ENCODE results near the gene CD300LF. TPM values are rescaled to one million over a fixed set of nuclear protein-coding genes. Genes with fewer than 3 reads are reported as not detected.
A peak's percentile ranks its signal among the peaks of the same experiment; 100 is the strongest.

CD300LF gene
- total and polyA plus RNA-seq, 9 of the 15 experiments (the other 6 are each of a cell fraction or from before 2014, with no cell fraction given) = not detected

DNA sequence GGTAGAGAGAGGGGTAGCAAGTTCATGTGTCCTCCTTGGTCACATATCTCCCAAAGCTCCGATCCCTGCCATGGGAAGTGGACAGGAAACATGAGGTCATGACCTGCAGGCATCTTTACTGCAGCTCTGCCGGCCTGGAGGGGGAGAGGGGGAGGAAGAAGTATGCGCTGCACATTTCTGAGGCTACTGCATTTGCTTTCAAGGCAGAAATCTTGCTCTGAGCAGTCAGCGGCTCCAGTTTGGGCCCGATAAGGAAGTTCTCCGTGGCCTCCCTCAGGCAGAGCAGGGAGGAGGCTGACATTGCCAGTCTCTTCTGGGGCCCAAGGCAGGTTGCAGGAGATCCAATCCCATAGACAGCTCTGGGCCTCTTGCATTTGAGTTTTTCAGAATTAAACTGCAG is 34.2 kb upstream of the CD300LF start:
- FAIRE-seq = peak; percentile 92
- CTCF ChIA-PET (ENCODE audit: low intra/inter-chr PET ratio) = interaction anchor here (3.9 kb wide), 1 partner anchor 23 kb away, joined by 41 read pairs; no protein-coding TSS in a partner anchor
- WGBS (ENCODE audit: insufficient coverage, low coverage, missing lambda C conversion rate) = 2% methylated on average over 6 of the region's 6 CpGs
- Histone ChIP-seq H3K4me3 (no peak overlapping the region), H3K4me2 (ENCODE audit: insufficient read depth, low read length) (peak overlapping the region; percentile 65), H3K27ac (ENCODE audit: extremely low read depth, low read depth, low read length) (peak overlapping the region; percentile 53; the same call in 2 of the 3 replicates), H3K9me3 (replicated peaks; ENCODE audit: control insufficient read depth, insufficient read depth, low read depth, low read length) (no peaks in the 10 kb centered on the region), H2AFZ (ENCODE audit: low read depth, low read length) (peak overlapping the region; percentile 35), H3K36me3 (ENCODE audit: control insufficient read depth, insufficient read depth, low read length) (peaks cover 8% of the 10 kb centered on the region; the same call in 1 of the 3 replicates), H3K9me1 (ENCODE audit: control insufficient read depth, insufficient read depth, low read length) (no peaks in the 10 kb centered on the region), H4K20me1 (replicated peaks; ENCODE audit: control insufficient read depth, insufficient read depth, low read length) (peaks cover 9% of the 10 kb centered on the region; the same call in 1 of the 2 replicates), H3K27me3 (ENCODE audit: control insufficient read depth in 2 of 2, insufficient read depth in 2 of 2, low read length in 2 of 2) (peaks cover 3 to 10% of the 10 kb centered on the region in 2 experiments; a peak in 3 of 5 replicates), H3K9ac (ENCODE audit: insufficient read depth in 1 of 2, low read depth in 2 of 2, low read length in 2 of 2) (peak overlapping the region; percentile 1; a peak in 1 of 4 replicates), H3K4me1 (replicated peaks in 1 of 2; ENCODE audit: control insufficient read depth in 2 of 2, insufficient read depth in 2 of 2, low read length in 2 of 2) (peaks cover 37 to 67% of the 10 kb centered on the region in 2 experiments), H3K79me2 (ENCODE audit: control insufficient read depth, insufficient read depth, low read length) (peaks cover 34% of the 10 kb centered on the region)
- in situ Hi-C loops (cut with MboI) = no loop called here
- DNase-seq (ENCODE audit: extremely low read depth in 1 of 4, low spot score in 3 of 4) = peak in 3 of 4 experiments; percentile 53 to 89 (median 76)
- ATAC-seq = peak; percentile 29
- POLR2A ChIA-PET = interaction anchor here (0.6 to 2.4 kb wide), 6 partner anchors 8 to 218 kb away, joined by 3 to 5 read pairs (median 4); no protein-coding TSS in a partner anchor
- BruUV-seq (replicated peaks) = no TSS peak
- intact Hi-C loops (cut with micrococcal nuclease) = loop anchor here (1.0 to 5.0 kb wide), 2 partner anchors 23 to 120 kb away; no protein-coding TSS in a partner anchor
- TF ChIP-seq MYC (IDR thresholded peaks at IDR 0.05; ENCODE audit: low read depth, low read length) = peak; percentile 50; the same call in 1 of the 2 replicates
- TF ChIP-seq MYC (CRISPR knock-in tag; IDR thresholded peaks at IDR 0.05; ENCODE audit: borderline replicate concordance, low read depth) = no peak
- TF ChIP-seq NCOA1 (IDR thresholded peaks at IDR 0.05; ENCODE audit: low read depth) = 0 out of 2 replicates have a peak, but pooled peaks have one; percentile 18
- peak; percentile 40; the same call in 1 of the 2 replicates for TF ChIP-seq ZBTB7A (IDR thresholded peaks at IDR 0.05; ENCODE audit: borderline replicate concordance, control insufficient read depth, low read depth, low read length)
- peak; percentile 25; the same call in 1 of the 2 replicates for TF ChIP-seq EP300 (IDR thresholded peaks at IDR 0.05; ENCODE audit: low read length)
- no peak for TF ChIP-seq ZNF77 (CRISPR knock-in tag; IDR thresholded peaks at IDR 0.05)
- peak; percentile 41 for TF ChIP-seq TAF1 (IDR thresholded peaks at IDR 0.05; ENCODE audit: control insufficient read depth, extremely low read depth, insufficient read depth, low read length, severe bottlenecking)
- peak; percentile 74 for TF ChIP-seq DPF2 (IDR thresholded peaks at IDR 0.05)
- TF ChIP-seq LEF1 (IDR thresholded peaks at IDR 0.05) = peak; percentile 57; the same call in 1 of the 2 replicates
- TF ChIP-seq ETV1 (tag; conservative IDR thresholded peaks at IDR 0.05; ENCODE audit: low read depth) = 0 out of 2 replicates have a peak, but pooled peaks have one; percentile 1
- no peak for TF ChIP-seq SRSF1 (IDR thresholded peaks at IDR 0.05; ENCODE audit: low read depth, low read length)
- TF ChIP-seq ATF7 (IDR thresholded peaks at IDR 0.05) = peak; percentile 43; the same call in 1 of the 2 replicates
- no peak for TF ChIP-seq SIN3A (IDR thresholded peaks at IDR 0.05; ENCODE audit: borderline replicate concordance in 2 of 2, control insufficient read depth in 1 of 2, low read depth in 2 of 2, low read length in 2 of 2)
- peak; percentile 48 for TF ChIP-seq CXXC5 (CRISPR knock-in tag; IDR thresholded peaks at IDR 0.05)
- no peak for TF ChIP-seq STAG1 (CRISPR knock-in tag; IDR thresholded peaks at IDR 0.05; ENCODE audit: borderline replicate concordance)
- TF ChIP-seq CTBP1 (IDR thresholded peaks at IDR 0.05; ENCODE audit: borderline replicate concordance) = peak; percentile 64; the same call in 1 of the 2 replicates
- TF ChIP-seq, protein P1, sequence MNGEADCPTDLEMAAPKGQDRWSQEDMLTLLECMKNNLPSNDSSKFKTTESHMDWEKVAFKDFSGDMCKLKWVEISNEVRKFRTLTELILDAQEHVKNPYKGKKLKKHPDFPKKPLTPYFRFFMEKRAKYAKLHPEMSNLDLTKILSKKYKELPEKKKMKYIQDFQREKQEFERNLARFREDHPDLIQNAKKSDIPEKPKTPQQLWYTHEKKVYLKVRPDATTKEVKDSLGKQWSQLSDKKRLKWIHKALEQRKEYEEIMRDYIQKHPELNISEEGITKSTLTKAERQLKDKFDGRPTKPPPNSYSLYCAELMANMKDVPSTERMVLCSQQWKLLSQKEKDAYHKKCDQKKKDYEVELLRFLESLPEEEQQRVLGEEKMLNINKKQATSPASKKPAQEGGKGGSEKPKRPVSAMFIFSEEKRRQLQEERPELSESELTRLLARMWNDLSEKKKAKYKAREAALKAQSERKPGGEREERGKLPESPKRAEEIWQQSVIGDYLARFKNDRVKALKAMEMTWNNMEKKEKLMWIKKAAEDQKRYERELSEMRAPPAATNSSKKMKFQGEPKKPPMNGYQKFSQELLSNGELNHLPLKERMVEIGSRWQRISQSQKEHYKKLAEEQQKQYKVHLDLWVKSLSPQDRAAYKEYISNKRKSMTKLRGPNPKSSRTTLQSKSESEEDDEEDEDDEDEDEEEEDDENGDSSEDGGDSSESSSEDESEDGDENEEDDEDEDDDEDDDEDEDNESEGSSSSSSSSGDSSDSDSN (IDR thresholded peaks at IDR 0.05; ENCODE audit: borderline replicate concordance in 1 of 2, low read depth in 2 of 2, low read length in 2 of 2) = peak in 1 of 2 experiments; percentile 76; a peak in 2 of 4 replicates
- TF ChIP-seq JUN (IDR thresholded peaks at IDR 0.05; ENCODE audit: borderline replicate concordance, low read depth, low read length) = 0 out of 2 replicates have a peak, but pooled peaks have one; percentile 15
- no peak for TF ChIP-seq JUN (CRISPR knock-in tag; IDR thresholded peaks at IDR 0.05; ENCODE audit: borderline replicate concordance)
- TF ChIP-seq SMAD4 (CRISPR knock-in tag; conservative IDR thresholded peaks at IDR 0.05) = peak; percentile 40
- TF ChIP-seq RCOR1 (IDR thresholded peaks at IDR 0.05; ENCODE audit: borderline replicate concordance in 1 of 2, low read depth in 2 of 2, low read length in 2 of 2) = peak in 1 of 2 experiments; percentile 89; a peak in 2 of 4 replicates

Data from K562 (cell line).